MM.1S (cell line): ENCODE data around the gene FOXJ3.

Experiments used
- DNase-seq: peaks from one replicate; pipeline ENCODE4 v3.0.0-alpha.2; 2015
- H2AFZ ChIP-seq: fragments of 300-600 bp; sonication (generic); 2 replicates; pipeline ENCODE4 v1.6.0; 2016; ENCODE audit warnings: antibody characterized with exemption, low read length
- H3F3A ChIP-seq: fragments of 300-600 bp; sonication (generic); 2 replicates; pipeline ENCODE4 v1.6.1; 2016; ENCODE audit warnings: mild to moderate bottlenecking, antibody characterized with exemption, low read length, moderate library complexity, mixed read lengths; ENCODE audit not compliant: insufficient read depth
- H3K27ac ChIP-seq: fragments of 300-600 bp; sonication (generic); 2 replicates; pipeline ENCODE4 v1.5.1; 2016; ENCODE audit warnings: mild to moderate bottlenecking, low read length
- H3K27me3 ChIP-seq: fragments of 300-600 bp; sonication (generic); replicated peaks from 2 replicates; pipeline ENCODE4 v1.6.0; 2016; ENCODE audit warnings: low read length; ENCODE audit not compliant: insufficient read depth
- H3K36me3 ChIP-seq: fragments of 300-600 bp; sonication (generic); replicated peaks from 2 replicates; pipeline ENCODE4 v1.6.1; 2016; ENCODE audit warnings: mild to moderate bottlenecking, low read length, mixed read lengths; ENCODE audit not compliant: insufficient read depth
- H3K4me1 ChIP-seq: fragments of 300-600 bp; sonication (generic); 2 replicates; pipeline ENCODE4 v1.6.1; 2016; ENCODE audit warnings: low read length, mixed read lengths
- H3K4me2 ChIP-seq: fragments of 300-600 bp; sonication (generic); 2 replicates; pipeline ENCODE4 v1.6.0; 2016; ENCODE audit warnings: low read depth, low read length
- H3K4me3 ChIP-seq: fragments of 300-600 bp; sonication (generic); 2 replicates; pipeline ENCODE4 v1.5.1; 2016; ENCODE audit warnings: low read length, mixed read lengths
- H3K79me2 ChIP-seq: fragments of 300-600 bp; sonication (generic); 2 replicates; pipeline ENCODE4 v1.6.1; 2016; ENCODE audit warnings: mixed run types, low read length, mixed read lengths
- H3K9ac ChIP-seq: fragments of 300-600 bp; sonication (generic); 2 replicates; pipeline ENCODE4 v1.6.1; 2016; ENCODE audit warnings: low read length, mixed read lengths
- H3K9me2 ChIP-seq: fragments of 300-600 bp; sonication (generic); replicated peaks from 2 replicates; pipeline ENCODE4 v1.6.1; 2016; ENCODE audit warnings: mild to moderate bottlenecking, low read length, mixed read lengths; ENCODE audit not compliant: insufficient read depth
- H3K9me3 ChIP-seq: fragments of 300-600 bp; sonication (generic); replicated peaks from 2 replicates; pipeline ENCODE4 v1.6.1; 2016; ENCODE audit warnings: mild to moderate bottlenecking, low read length, mixed read lengths; ENCODE audit not compliant: insufficient read depth
- H4K20me1 ChIP-seq: fragments of 300-600 bp; sonication (generic); 2 replicates; pipeline ENCODE4 v1.6.1; 2016; ENCODE audit warnings: mild to moderate bottlenecking, low read length, moderate library complexity, mixed read lengths; ENCODE audit not compliant: insufficient read depth
- EZH2 ChIP-seq: fragments of 300-600 bp; sonication (generic); optimal IDR thresholded peaks from 2 replicates; pipeline ENCODE3; 2017; ENCODE audit warnings: low read depth, mild to moderate bottlenecking, antibody characterized with exemption, low read length, mixed read lengths
- EZH2phosphoT487 ChIP-seq: fragments of 300-600 bp; sonication (generic); IDR thresholded peaks from 2 replicates; pipeline ENCODE4 v1.6.1; 2018; ENCODE audit warnings: antibody characterized with exemption, low read length
- TF ChIP-seq, protein P1 (sequence below): fragments of 300-600 bp; sonication (generic); IDR thresholded peaks from 2 replicates; pipeline ENCODE4 v1.5.1; 2016; ENCODE audit warnings: antibody characterized with exemption, low read length, mixed read lengths

The FOXJ3 gene

GRCh38 chr1:42311897-42312296 is 23.1 kb downstream of the FOXJ3 start:
- H3K36me3 ChIP-seq = no peaks in the 10 kb centered on the region
- no peak overlapping the region for H3K27ac ChIP-seq
- no peak overlapping the region for H3K4me3 ChIP-seq
- peaks cover 13% of the 10 kb centered on the region; the same call in 1 of the 2 replicates for H4K20me1 ChIP-seq
- peaks cover 67% of the 10 kb centered on the region for H3K79me2 ChIP-seq
- H3K27me3 ChIP-seq = no peaks in the 10 kb centered on the region
- H3K9ac ChIP-seq = no peak overlapping the region
- H3K9me3 ChIP-seq = no peaks in the 10 kb centered on the region
- H2AFZ ChIP-seq = no peak overlapping the region
- no peaks in the 10 kb centered on the region for H3K9me2 ChIP-seq
- H3K4me1 ChIP-seq = 0 out of 2 replicates have a peak, but pooled peaks cover 5% of the 10 kb centered on the region
- no peaks in the 10 kb centered on the region for H3F3A ChIP-seq
- TF ChIP-seq EZH2phosphoT487 (no peak), EZH2 (no peak)
- TF ChIP-seq, protein P1, sequence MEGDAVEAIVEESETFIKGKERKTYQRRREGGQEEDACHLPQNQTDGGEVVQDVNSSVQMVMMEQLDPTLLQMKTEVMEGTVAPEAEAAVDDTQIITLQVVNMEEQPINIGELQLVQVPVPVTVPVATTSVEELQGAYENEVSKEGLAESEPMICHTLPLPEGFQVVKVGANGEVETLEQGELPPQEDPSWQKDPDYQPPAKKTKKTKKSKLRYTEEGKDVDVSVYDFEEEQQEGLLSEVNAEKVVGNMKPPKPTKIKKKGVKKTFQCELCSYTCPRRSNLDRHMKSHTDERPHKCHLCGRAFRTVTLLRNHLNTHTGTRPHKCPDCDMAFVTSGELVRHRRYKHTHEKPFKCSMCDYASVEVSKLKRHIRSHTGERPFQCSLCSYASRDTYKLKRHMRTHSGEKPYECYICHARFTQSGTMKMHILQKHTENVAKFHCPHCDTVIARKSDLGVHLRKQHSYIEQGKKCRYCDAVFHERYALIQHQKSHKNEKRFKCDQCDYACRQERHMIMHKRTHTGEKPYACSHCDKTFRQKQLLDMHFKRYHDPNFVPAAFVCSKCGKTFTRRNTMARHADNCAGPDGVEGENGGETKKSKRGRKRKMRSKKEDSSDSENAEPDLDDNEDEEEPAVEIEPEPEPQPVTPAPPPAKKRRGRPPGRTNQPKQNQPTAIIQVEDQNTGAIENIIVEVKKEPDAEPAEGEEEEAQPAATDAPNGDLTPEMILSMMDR = no peak
- H3K4me2 ChIP-seq = no peak overlapping the region
- DNase-seq = no peak

GRCh38 chr1:42311138-42311537 is 23.9 kb downstream of the FOXJ3 start:
- Histone ChIP-seq H3K79me2 (peaks cover 63% of the 10 kb centered on the region), H4K20me1 (peaks cover 13% of the 10 kb centered on the region; the same call in 1 of the 2 replicates), H3K36me3 (no peaks in the 10 kb centered on the region), H2AFZ (no peak overlapping the region), H3K4me2 (no peak overlapping the region), H3K9me2 (no peaks in the 10 kb centered on the region), H3K4me3 (no peak overlapping the region), H3K4me1 (0 out of 2 replicates have a peak, but pooled peaks cover 5% of the 10 kb centered on the region), H3K9ac (no peak overlapping the region), H3K27me3 (no peaks in the 10 kb centered on the region), H3K27ac (no peak overlapping the region), H3F3A (no peaks in the 10 kb centered on the region), H3K9me3 (no peaks in the 10 kb centered on the region)
- no peak for DNase-seq
- TF ChIP-seq, protein P1 = no peak
- no peak for TF ChIP-seq EZH2
- TF ChIP-seq EZH2phosphoT487 = no peak

- Histone ChIP-seq H3K9ac (no peak overlapping the region), H3K79me2 (peaks cover 56% of the 10 kb centered on the region), H3K4me1 (no peaks in the 10 kb centered on the region), H3K27ac (no peak overlapping the region), H3K4me3 (no peak overlapping the region), H3F3A (no peaks in the 10 kb centered on the region), H3K27me3 (no peaks in the 10 kb centered on the region), H4K20me1 (peaks cover 2% of the 10 kb centered on the region; the same call in 1 of the 2 replicates), H3K9me3 (no peaks in the 10 kb centered on the region), H3K36me3 (no peaks in the 10 kb centered on the region), H3K9me2 (no peaks in the 10 kb centered on the region), H2AFZ (no peak overlapping the region), H3K4me2 (no peak overlapping the region)
- DNase-seq = no peak
- TF ChIP-seq, protein P1 = no peak
- TF ChIP-seq EZH2phosphoT487 = no peak
- no peak for TF ChIP-seq EZH2
Measured at GRCh38 chr1:42306977-42307376, 28.1 kb downstream of the FOXJ3 start.
